Ishikawa (cell line): ENCODE results near the gene MAPK12.

Experiments used
- EP300 ChIP-seq: IDR thresholded peaks from 2 replicates; pipeline ENCODE4 v1.6.1; 2012; ENCODE audit warnings: borderline replicate concordance
- TEAD4 ChIP-seq: IDR thresholded peaks from 2 replicates; pipeline ENCODE4 v1.6.1; 2012

- no peak for TF ChIP-seq TEAD4
- TF ChIP-seq EP300 = no peak
Observed at GRCh38 chr22:50224071-50224470, 37.4 kb downstream of the MAPK12 start.
